DND-41 (cell line): ENCODE results near the gene INPP5A.

Experiments
- ATAC-seq: fragments of 200-7000 bp; cut with Tn5 transposase; 3 replicates; pipeline ENCODE4 v1.9.1; 2021; ENCODE audit warnings: low read depth; ENCODE audit not compliant: insufficient read depth
- DNase-seq: peaks from one replicate; pipeline ENCODE4 v3.0.0-alpha.2; 2020
- H2AFZ ChIP-seq: 2 replicates; pipeline ENCODE4 v1.6.0; 2012; ENCODE audit warnings: low read depth, low read length
- H3K27ac ChIP-seq: 2 replicates; pipeline ENCODE4 v1.5.1; 2012; ENCODE audit warnings: low read length, inconsistent platforms
- H3K27me3 ChIP-seq: fragments of 200-600 bp; sonication (generic); 2 replicates; pipeline ENCODE4 v1.6.0; 2012; ENCODE audit warnings: low read length, mild to moderate bottlenecking, inconsistent platforms; ENCODE audit not compliant: insufficient read depth, poor library complexity
- H3K36me3 ChIP-seq: 2 replicates; pipeline ENCODE4 v1.5.1; 2012; ENCODE audit warnings: low read length, inconsistent platforms; ENCODE audit not compliant: insufficient read depth
- H3K4me1 ChIP-seq: 2 replicates; pipeline ENCODE4 v1.5.1; 2012; ENCODE audit warnings: mild to moderate bottlenecking, low read length; ENCODE audit not compliant: insufficient read depth
- H3K4me2 ChIP-seq: 2 replicates; pipeline ENCODE4 v1.6.0; 2012; ENCODE audit warnings: mild to moderate bottlenecking, moderate library complexity, low read length, inconsistent platforms; ENCODE audit not compliant: insufficient read depth
- H3K4me3 ChIP-seq, 2 experiments: fragments of 200-600 bp in 1 of 2; shearing (Covaris generic) in 1 of 2; 2 replicates each; pipeline ENCODE4 v1.5.1; 2012 to 2016; ENCODE audit warnings: inconsistent platforms in 2 of 2, low read length in 2 of 2, mild to moderate bottlenecking in 2 of 2, low read depth in 1 of 2, moderate library complexity in 1 of 2
- H3K79me2 ChIP-seq: 2 replicates; pipeline ENCODE4 v1.6.0; 2012; ENCODE audit warnings: low read length, inconsistent platforms; ENCODE audit not compliant: insufficient read depth
- H3K9ac ChIP-seq: 2 replicates; pipeline ENCODE4 v1.6.0; 2012; ENCODE audit warnings: low read depth, mild to moderate bottlenecking, inconsistent platforms, low read length, moderate library complexity
- H3K9me3 ChIP-seq: 2 replicates; pipeline ENCODE4 v1.5.1; 2012; ENCODE audit warnings: low read length, moderate library complexity, mild to moderate bottlenecking, inconsistent platforms; ENCODE audit not compliant: insufficient read depth, severe bottlenecking
- H4K20me1 ChIP-seq: 2 replicates; pipeline ENCODE4 v1.6.0; 2012; ENCODE audit warnings: low read length; ENCODE audit not compliant: insufficient read depth
- CTCF ChIP-seq: IDR thresholded peaks from 2 replicates; pipeline ENCODE4 v1.5.1; 2012; ENCODE audit warnings: borderline replicate concordance, low read length, moderate library complexity, mild to moderate bottlenecking; ENCODE audit not compliant: poor library complexity, severe bottlenecking; ENCODE audit errors: extremely low read depth
- EZH2 ChIP-seq: IDR thresholded peaks from 3 replicates; pipeline ENCODE4 v1.6.1; 2012; ENCODE audit warnings: borderline replicate concordance, low read depth, mild to moderate bottlenecking, moderate library complexity, low read length, inconsistent platforms; ENCODE audit not compliant: severe bottlenecking

The INPP5A gene

GRCh38 chr10:132580617-132581016 lies 43.0 kb downstream of the INPP5A start:
- ATAC-seq, result no peak
- Histone ChIP-seq H3K79me2 (peaks cover 96% of the 10 kb centered on the region), H3K27ac (no peak overlapping the region), H3K4me1 (no peaks in the 10 kb centered on the region), H3K4me2 (no peak overlapping the region), H3K36me3 (no peaks in the 10 kb centered on the region), H2AFZ (no peak overlapping the region), H3K4me3 (no peak overlapping the region), H3K27me3 (no peaks in the 10 kb centered on the region), H4K20me1 (peaks cover 68% of the 10 kb centered on the region), H3K9ac (no peak overlapping the region), H3K9me3 (no peaks in the 10 kb centered on the region)
- no peak for DNase-seq
- TF ChIP-seq CTCF, result no peak

- DNase-seq (no peak), ATAC-seq (no peak)
- Histone ChIP-seq H3K79me2 (peaks cover 96% of the 10 kb centered on the region), H3K9ac (no peak overlapping the region), H4K20me1 (peaks cover 68% of the 10 kb centered on the region), H3K4me2 (no peak overlapping the region), H3K4me3 (no peak overlapping the region), H3K4me1 (no peaks in the 10 kb centered on the region), H2AFZ (no peak overlapping the region), H3K27ac (no peak overlapping the region), H3K36me3 (no peaks in the 10 kb centered on the region), H3K27me3 (no peaks in the 10 kb centered on the region), H3K9me3 (no peaks in the 10 kb centered on the region)
- no peak for TF ChIP-seq EZH2
- no peak for TF ChIP-seq CTCF
Measured at GRCh38 chr10:132582137-132582536, 44.5 kb downstream of the INPP5A start.

GRCh38 chr10:132582771-132583170 lies 45.2 kb downstream of the INPP5A start:
- no peak overlapping the region for H3K27ac ChIP-seq
- peaks cover 96% of the 10 kb centered on the region for H3K79me2 ChIP-seq
- no peak for DNase-seq

More at GRCh38 chr10:132582771-132583170, 45.2 kb downstream of the INPP5A start:
- no peak overlapping the region for H3K4me2 ChIP-seq
- no peak for ATAC-seq
- H3K36me3 ChIP-seq, result no peaks in the 10 kb centered on the region
- no peaks in the 10 kb centered on the region for H3K4me1 ChIP-seq
- TF ChIP-seq EZH2, result no peak
- no peak for TF ChIP-seq CTCF
- no peak overlapping the region for H3K9ac ChIP-seq
- no peaks in the 10 kb centered on the region for H3K27me3 ChIP-seq
- no peak overlapping the region for H2AFZ ChIP-seq
- peaks cover 65% of the 10 kb centered on the region for H4K20me1 ChIP-seq
- no peaks in the 10 kb centered on the region for H3K9me3 ChIP-seq
- no peak overlapping the region for H3K4me3 ChIP-seq
